Measurements from ENCODE around the gene GPR39.

DNA sequence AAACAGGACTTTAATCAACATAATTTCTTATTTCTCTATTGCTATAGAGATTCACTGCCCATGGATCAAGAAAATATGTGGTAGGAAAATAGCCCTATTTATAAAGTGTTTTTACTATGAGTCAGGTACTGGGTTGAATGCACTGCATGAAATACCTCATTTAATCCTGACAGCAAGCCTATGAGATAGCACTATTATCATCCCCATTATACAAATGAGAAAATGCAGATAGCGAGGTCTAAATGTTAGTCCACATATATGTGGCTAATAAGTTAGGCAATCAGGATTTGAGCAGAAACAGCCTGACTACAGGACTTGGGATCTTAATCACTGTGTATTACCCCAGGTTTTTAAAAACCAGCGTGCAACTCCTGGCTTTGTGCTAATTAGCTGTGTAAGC lies 261.9 kb downstream of the GPR39 start:
- TF ChIP-seq, protein P1, sequence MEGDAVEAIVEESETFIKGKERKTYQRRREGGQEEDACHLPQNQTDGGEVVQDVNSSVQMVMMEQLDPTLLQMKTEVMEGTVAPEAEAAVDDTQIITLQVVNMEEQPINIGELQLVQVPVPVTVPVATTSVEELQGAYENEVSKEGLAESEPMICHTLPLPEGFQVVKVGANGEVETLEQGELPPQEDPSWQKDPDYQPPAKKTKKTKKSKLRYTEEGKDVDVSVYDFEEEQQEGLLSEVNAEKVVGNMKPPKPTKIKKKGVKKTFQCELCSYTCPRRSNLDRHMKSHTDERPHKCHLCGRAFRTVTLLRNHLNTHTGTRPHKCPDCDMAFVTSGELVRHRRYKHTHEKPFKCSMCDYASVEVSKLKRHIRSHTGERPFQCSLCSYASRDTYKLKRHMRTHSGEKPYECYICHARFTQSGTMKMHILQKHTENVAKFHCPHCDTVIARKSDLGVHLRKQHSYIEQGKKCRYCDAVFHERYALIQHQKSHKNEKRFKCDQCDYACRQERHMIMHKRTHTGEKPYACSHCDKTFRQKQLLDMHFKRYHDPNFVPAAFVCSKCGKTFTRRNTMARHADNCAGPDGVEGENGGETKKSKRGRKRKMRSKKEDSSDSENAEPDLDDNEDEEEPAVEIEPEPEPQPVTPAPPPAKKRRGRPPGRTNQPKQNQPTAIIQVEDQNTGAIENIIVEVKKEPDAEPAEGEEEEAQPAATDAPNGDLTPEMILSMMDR (IDR thresholded peaks at IDR 0.05), result no peak
- no peak for TF ChIP-seq POLR2A (IDR thresholded peaks at IDR 0.05)

All from uterus (tissue), 2 donors.